ENCODE measurements around the gene XIRP2. TPM values are rescaled to one million over a fixed set of nuclear protein-coding genes. Genes with fewer than 3 reads are reported as not detected.

The XIRP2 gene, protein sequence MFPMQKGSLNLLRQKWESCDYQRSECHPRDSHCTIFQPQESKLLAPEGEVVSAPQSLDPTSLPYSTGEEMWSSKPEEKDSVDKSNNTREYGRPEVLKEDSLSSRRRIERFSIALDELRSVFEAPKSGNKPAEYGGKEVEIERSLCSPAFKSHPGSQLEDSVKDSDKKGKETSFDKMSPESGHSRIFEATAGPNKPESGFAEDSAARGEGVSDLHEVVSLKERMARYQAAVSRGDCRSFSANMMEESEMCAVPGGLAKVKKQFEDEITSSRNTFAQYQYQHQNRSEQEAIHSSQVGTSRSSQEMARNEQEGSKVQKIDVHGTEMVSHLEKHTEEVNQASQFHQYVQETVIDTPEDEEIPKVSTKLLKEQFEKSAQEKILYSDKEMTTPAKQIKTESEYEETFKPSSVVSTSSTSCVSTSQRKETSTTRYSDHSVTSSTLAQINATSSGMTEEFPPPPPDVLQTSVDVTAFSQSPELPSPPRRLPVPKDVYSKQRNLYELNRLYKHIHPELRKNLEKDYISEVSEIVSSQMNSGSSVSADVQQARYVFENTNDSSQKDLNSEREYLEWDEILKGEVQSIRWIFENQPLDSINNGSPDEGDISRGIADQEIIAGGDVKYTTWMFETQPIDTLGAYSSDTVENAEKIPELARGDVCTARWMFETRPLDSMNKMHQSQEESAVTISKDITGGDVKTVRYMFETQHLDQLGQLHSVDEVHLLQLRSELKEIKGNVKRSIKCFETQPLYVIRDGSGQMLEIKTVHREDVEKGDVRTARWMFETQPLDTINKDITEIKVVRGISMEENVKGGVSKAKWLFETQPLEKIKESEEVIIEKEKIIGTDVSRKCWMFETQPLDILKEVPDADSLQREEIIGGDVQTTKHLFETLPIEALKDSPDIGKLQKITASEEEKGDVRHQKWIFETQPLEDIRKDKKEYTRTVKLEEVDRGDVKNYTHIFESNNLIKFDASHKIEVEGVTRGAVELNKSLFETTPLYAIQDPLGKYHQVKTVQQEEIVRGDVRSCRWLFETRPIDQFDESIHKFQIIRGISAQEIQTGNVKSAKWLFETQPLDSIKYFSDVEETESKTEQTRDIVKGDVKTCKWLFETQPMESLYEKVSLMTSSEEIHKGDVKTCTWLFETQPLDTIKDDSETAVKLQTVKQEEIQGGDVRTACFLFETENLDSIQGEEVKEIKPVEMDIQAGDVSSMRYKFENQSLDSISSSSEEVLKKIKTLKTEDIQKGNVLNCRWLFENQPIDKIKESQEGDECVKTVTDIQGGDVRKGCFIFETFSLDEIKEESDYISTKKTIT (N-terminal part only)
- total RNA-seq (ENCODE audit: low replicate concordance) = 0.09 TPM in 1 of 2 replicates, not detected in the other

DNA sequence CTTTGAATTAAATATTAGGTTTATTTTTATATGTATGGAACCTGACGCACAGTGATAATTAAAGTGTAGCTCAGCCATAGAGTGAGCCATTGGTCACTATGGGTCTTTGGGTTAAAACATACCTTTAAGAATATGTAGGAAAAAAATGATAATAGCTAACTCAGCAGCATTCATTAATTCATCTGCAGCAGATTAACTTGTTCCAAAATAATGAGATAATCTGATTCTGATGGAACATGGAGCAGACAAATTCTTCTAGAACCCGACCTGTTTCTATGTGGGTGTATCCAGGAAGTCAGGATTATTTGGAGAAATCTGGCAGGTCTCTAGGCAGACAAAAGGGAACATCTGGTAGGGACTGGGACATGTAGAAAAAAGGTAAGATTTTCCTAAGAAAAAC, at the start of gene XIRP2:
XIRP2 (plus strand) TSS at position 301 of the 400 bp plus-strand sequence. CDS start 15,003 bp downstream, outside the sequence.
- TF ChIP-seq, protein P1, sequence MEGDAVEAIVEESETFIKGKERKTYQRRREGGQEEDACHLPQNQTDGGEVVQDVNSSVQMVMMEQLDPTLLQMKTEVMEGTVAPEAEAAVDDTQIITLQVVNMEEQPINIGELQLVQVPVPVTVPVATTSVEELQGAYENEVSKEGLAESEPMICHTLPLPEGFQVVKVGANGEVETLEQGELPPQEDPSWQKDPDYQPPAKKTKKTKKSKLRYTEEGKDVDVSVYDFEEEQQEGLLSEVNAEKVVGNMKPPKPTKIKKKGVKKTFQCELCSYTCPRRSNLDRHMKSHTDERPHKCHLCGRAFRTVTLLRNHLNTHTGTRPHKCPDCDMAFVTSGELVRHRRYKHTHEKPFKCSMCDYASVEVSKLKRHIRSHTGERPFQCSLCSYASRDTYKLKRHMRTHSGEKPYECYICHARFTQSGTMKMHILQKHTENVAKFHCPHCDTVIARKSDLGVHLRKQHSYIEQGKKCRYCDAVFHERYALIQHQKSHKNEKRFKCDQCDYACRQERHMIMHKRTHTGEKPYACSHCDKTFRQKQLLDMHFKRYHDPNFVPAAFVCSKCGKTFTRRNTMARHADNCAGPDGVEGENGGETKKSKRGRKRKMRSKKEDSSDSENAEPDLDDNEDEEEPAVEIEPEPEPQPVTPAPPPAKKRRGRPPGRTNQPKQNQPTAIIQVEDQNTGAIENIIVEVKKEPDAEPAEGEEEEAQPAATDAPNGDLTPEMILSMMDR (IDR thresholded peaks at IDR 0.05; ENCODE audit: insufficient read depth, low read length) = no peak
- DNase-seq (ENCODE audit: low read depth) = no peak
- no peak within 1 kb of the TSS for H3K4me3 ChIP-seq (ENCODE audit: low read depth, low read length)

DNA sequence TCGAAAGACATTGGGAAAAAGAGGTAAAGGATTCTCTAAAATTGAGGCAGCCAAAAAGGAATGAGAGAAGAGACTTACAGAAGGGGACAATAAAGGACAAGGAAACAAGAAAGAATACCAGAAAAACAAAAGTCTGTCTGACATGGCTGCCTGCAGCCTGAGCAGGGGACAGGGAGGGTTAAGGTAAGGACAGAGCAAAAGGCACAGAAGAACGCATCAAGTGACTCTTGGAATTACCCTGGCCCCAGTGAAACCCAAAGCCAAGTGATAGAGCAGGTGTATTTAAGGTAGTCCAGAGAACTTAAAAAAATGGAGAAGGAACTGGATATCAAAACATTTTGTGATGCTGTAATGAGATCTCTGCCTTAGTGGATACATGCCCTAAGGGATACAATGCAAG, 47.1 kb upstream of the XIRP2 start:
- DNase-seq (ENCODE audit: low read depth) = no peak
- TF ChIP-seq, protein P1 (IDR thresholded peaks at IDR 0.05; ENCODE audit: insufficient read depth, low read length) = no peak

DNA sequence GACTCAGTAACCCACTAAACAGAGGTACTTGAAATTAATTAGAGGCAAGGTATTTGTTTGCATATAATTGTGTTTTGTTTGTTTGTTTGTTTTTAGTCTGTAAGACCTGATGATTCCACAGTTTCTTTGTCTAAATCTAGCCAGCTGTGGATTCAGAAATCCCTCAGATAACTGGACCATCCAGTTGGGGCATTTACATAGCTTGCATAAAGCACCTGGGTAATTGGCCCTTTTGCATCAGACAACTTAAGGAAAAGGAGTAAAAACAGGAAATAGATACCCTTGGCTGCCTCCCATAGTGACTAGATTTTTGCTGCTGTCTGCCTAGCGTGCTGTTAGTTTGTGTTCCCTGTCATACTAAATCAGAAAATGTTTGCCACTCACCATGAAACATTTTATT, 46.6 kb upstream of the XIRP2 start:
- no peak overlapping the region for H3K4me3 ChIP-seq (ENCODE audit: low read depth, low read length)
- TF ChIP-seq, protein P1 (IDR thresholded peaks at IDR 0.05; ENCODE audit: insufficient read depth, low read length) = no peak
- no peak for DNase-seq (ENCODE audit: low read depth)

More for the DNA sequence above, 47.1 kb upstream of the XIRP2 start:
- no peak overlapping the region for H3K4me3 ChIP-seq (ENCODE audit: low read depth, low read length)

DNA sequence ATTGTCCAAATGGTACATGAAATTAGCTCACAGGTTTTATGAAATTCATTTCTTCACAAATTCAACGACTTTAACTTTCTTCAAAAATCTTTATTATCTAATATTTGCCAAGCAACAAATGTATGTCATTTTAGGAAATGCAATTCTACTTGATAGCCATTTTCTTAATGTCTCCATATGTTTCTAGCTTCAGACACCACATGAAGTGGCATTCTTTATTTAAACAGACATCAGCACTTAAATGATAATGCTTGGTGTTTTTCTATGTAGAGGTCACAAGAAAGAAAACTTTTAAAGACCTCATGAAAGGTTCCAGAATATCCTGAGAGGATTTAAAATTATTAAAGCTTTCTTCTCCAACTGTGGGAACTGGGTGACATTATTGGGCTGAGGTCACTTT, 44.2 kb upstream of the XIRP2 start:
- no peak for DNase-seq (ENCODE audit: low read depth)
- H3K4me3 ChIP-seq (ENCODE audit: low read depth, low read length) = no peak overlapping the region
- TF ChIP-seq, protein P1 (IDR thresholded peaks at IDR 0.05; ENCODE audit: insufficient read depth, low read length) = no peak

DNA sequence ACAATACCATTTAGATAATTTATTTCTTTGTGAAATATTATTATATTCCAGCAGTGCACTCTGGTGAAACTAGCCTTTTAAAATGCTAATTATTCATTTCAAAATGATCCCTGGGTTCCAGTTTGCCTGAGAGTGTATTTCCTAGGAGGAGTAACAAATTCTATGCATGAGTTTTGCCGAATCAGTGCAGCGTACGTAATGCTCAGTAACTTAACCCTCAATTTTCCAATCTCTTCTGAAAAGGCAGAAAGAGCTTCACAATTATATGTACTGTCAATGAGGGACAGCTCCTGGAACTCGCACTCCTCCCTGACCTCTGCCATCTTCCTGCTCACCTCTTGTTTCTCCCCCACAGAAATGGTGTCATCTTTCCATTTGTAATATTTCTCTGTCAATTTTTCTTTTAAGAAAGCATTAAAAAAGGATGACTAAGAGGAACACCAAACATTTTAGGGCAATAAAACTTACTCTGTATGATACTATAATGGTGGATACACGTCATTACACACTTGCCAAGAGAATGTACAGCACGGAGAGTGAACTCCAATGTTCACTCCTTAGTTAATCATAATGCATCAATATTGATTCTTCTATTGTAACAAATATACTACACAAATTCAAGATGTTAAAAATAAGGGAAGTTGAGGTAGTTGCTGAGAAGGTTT, 25.7 kb upstream of the XIRP2 start:
- no peak overlapping the region for H3K4me3 ChIP-seq (ENCODE audit: low read depth, low read length)
- TF ChIP-seq, protein P1 (IDR thresholded peaks at IDR 0.05; ENCODE audit: insufficient read depth, low read length) = no peak
- no peak for DNase-seq (ENCODE audit: low read depth)

Data from fibroblast of the aortic adventitia (primary cell).